Measurements from ENCODE around the gene CADPS2.

GRCh38 chr7:122316467-122317388 is 569.5 kb downstream of the CADPS2 start:
- TF ChIP-seq, protein P1, sequence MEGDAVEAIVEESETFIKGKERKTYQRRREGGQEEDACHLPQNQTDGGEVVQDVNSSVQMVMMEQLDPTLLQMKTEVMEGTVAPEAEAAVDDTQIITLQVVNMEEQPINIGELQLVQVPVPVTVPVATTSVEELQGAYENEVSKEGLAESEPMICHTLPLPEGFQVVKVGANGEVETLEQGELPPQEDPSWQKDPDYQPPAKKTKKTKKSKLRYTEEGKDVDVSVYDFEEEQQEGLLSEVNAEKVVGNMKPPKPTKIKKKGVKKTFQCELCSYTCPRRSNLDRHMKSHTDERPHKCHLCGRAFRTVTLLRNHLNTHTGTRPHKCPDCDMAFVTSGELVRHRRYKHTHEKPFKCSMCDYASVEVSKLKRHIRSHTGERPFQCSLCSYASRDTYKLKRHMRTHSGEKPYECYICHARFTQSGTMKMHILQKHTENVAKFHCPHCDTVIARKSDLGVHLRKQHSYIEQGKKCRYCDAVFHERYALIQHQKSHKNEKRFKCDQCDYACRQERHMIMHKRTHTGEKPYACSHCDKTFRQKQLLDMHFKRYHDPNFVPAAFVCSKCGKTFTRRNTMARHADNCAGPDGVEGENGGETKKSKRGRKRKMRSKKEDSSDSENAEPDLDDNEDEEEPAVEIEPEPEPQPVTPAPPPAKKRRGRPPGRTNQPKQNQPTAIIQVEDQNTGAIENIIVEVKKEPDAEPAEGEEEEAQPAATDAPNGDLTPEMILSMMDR (IDR thresholded peaks at IDR 0.05; ENCODE audit: insufficient read depth, low read length), result no peak
- TF ChIP-seq GABPA (IDR thresholded peaks at IDR 0.05; ENCODE audit: low read depth) (no peak), SPI1 (IDR thresholded peaks at IDR 0.05; ENCODE audit: borderline replicate concordance, low read depth) (no peak)

Measured in HL-60 (cell line).